ENCODE data around the gene MIDN. TPM values are rescaled to one million over a fixed set of nuclear protein-coding genes. Genes with fewer than 3 reads are reported as not detected.

MIDN gene
- total and polyA plus RNA-seq, 2 donors (not counting 1 experiment from before 2014, with no cell fraction given), result 12.0 to 18.8 TPM

DNA sequence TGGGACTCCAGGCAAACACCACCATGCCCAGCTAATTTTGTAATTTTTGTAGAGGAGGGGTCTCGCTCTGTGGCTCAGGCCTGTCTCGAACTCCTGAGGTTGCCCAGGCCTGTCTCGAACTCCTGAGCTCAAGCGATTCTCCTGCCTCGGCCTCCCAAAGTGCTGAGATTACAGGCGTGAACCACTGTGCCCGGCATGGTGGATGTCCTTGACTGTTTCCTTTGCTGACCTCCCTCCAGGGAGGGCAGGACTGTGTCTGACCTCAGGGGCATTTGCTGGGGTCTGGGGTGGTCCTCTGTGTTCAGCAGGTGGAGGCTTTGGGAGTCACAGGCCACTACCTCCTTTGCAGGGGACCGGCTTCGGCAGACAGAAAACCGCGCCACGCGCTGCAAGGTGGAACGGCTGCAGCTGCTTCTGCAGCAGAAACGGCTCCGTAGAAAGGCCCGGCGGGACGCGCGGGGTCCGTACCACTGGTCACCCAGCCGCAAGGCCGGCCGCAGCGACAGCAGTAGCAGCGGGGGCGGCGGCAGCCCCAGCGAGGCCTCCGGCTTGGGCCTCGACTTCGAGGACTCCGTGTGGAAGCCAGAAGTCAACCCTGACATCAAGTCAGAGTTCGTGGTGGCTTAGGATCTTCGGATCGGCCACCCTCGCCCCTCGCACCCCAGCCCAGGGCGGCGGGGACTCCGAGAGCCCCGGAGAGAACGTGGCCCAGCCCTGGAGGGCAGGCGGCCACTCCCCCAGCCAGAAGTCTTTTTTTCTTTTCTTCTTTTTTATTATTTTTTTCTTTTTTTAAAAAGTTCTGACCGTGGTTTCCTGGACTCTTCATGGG lies 8.5 kb downstream of the MIDN start:
- Histone ChIP-seq H3K79me2 (ENCODE audit: control insufficient read depth, insufficient read depth, low read length) (peaks cover 52% of the 10 kb centered on the region), H2AFZ (ENCODE audit: low read length) (no peak overlapping the region), H4K20me1 (ENCODE audit: control insufficient read depth, extremely low read depth, insufficient read depth, low read length) (no peaks in the 10 kb centered on the region), H3K36me3 (ENCODE audit: control insufficient read depth, insufficient read depth, low read length) (peaks cover 42% of the 10 kb centered on the region), H3K27me3 (ENCODE audit: control insufficient read depth, insufficient read depth, low read length) (no peaks in the 10 kb centered on the region), H3K27ac (ENCODE audit: insufficient read depth, low read length) (peak overlapping the region; percentile 35), H3K4me2 (ENCODE audit: extremely low read depth, insufficient read depth, low read length) (no peak overlapping the region), H3K4me3 (replicated peaks in 1 of 4; ENCODE audit: control extremely low read depth in 1 of 4, insufficient read depth in 1 of 4, low read depth in 3 of 4, low read length in 4 of 4) (no peak overlapping the region), H3K4me1 (ENCODE audit: control insufficient read depth, extremely low read depth, insufficient read depth, low read length) (peaks cover 52% of the 10 kb centered on the region), H3K9ac (ENCODE audit: insufficient read depth, low read length) (no peak overlapping the region), H3K9me3 (ENCODE audit: control insufficient read depth, insufficient read depth, low read depth, low read length) (no peaks in the 10 kb centered on the region)
- no peak for DNase-seq (ENCODE audit: low read depth in 2 of 2)
- TF ChIP-seq, protein P1, sequence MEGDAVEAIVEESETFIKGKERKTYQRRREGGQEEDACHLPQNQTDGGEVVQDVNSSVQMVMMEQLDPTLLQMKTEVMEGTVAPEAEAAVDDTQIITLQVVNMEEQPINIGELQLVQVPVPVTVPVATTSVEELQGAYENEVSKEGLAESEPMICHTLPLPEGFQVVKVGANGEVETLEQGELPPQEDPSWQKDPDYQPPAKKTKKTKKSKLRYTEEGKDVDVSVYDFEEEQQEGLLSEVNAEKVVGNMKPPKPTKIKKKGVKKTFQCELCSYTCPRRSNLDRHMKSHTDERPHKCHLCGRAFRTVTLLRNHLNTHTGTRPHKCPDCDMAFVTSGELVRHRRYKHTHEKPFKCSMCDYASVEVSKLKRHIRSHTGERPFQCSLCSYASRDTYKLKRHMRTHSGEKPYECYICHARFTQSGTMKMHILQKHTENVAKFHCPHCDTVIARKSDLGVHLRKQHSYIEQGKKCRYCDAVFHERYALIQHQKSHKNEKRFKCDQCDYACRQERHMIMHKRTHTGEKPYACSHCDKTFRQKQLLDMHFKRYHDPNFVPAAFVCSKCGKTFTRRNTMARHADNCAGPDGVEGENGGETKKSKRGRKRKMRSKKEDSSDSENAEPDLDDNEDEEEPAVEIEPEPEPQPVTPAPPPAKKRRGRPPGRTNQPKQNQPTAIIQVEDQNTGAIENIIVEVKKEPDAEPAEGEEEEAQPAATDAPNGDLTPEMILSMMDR (conservative IDR thresholded peaks at IDR 0.05 in 1 of 2, IDR thresholded peaks at IDR 0.05 in 1 of 2; ENCODE audit: low read depth in 1 of 2, low read length in 2 of 2), result no peak
- TF ChIP-seq EZH2 (IDR thresholded peaks at IDR 0.05; ENCODE audit: low read length, missing control alignments), result no peak

- Histone ChIP-seq H3K9me3 (ENCODE audit: control insufficient read depth, insufficient read depth, low read depth, low read length) (no peaks in the 10 kb centered on the region), H3K4me1 (ENCODE audit: control insufficient read depth, extremely low read depth, insufficient read depth, low read length) (peaks cover 55% of the 10 kb centered on the region), H3K4me2 (ENCODE audit: extremely low read depth, insufficient read depth, low read length) (no peak overlapping the region), H4K20me1 (ENCODE audit: control insufficient read depth, extremely low read depth, insufficient read depth, low read length) (no peaks in the 10 kb centered on the region), H3K79me2 (ENCODE audit: control insufficient read depth, insufficient read depth, low read length) (peaks cover 45% of the 10 kb centered on the region), H3K9ac (ENCODE audit: insufficient read depth, low read length) (no peak overlapping the region), H2AFZ (ENCODE audit: low read length) (no peak overlapping the region), H3K27ac (ENCODE audit: insufficient read depth, low read length) (peak overlapping the region; percentile 54), H3K36me3 (ENCODE audit: control insufficient read depth, insufficient read depth, low read length) (peaks cover 41% of the 10 kb centered on the region), H3K4me3 (replicated peaks in 1 of 4; ENCODE audit: control extremely low read depth in 1 of 4, insufficient read depth in 1 of 4, low read depth in 3 of 4, low read length in 4 of 4) (no peak overlapping the region), H3K27me3 (ENCODE audit: control insufficient read depth, insufficient read depth, low read length) (no peaks in the 10 kb centered on the region)
- DNase-seq (ENCODE audit: low read depth in 2 of 2), result no peak
- TF ChIP-seq, protein P1 (conservative IDR thresholded peaks at IDR 0.05 in 1 of 2, IDR thresholded peaks at IDR 0.05 in 1 of 2; ENCODE audit: low read depth in 1 of 2, low read length in 2 of 2), result no peak
These were observed 9.2 kb downstream of the MIDN start for GRCh38 chr19:1257475-1258162.

DNA sequence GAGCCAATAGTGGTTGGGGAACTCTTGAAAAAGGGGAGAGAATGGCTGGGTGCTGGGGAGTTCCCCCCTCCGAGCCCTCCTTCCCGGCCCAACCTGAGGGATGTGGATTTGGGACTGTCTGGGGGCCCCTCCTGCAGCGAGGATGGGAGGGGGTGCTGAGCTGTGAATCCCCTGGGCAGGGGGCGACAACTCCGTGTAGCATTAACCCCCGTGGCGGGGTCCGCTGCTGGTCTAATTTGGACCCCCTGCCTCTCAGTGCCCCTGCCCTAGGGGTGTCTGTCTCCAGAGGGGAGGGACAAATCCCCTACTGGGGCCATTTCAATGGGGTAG lies 9.7 kb downstream of the MIDN start:
- Histone ChIP-seq H4K20me1 (ENCODE audit: control insufficient read depth, extremely low read depth, insufficient read depth, low read length) (no peaks in the 10 kb centered on the region), H3K9me3 (ENCODE audit: control insufficient read depth, insufficient read depth, low read depth, low read length) (no peaks in the 10 kb centered on the region), H3K9ac (ENCODE audit: insufficient read depth, low read length) (no peak overlapping the region), H3K4me1 (ENCODE audit: control insufficient read depth, extremely low read depth, insufficient read depth, low read length) (peaks cover 60% of the 10 kb centered on the region), H3K27me3 (ENCODE audit: control insufficient read depth, insufficient read depth, low read length) (no peaks in the 10 kb centered on the region), H3K27ac (ENCODE audit: insufficient read depth, low read length) (peak overlapping the region; percentile 47), H3K36me3 (ENCODE audit: control insufficient read depth, insufficient read depth, low read length) (peaks cover 41% of the 10 kb centered on the region), H2AFZ (ENCODE audit: low read length) (no peak overlapping the region), H3K4me3 (replicated peaks in 1 of 4; ENCODE audit: control extremely low read depth in 1 of 4, insufficient read depth in 1 of 4, low read depth in 3 of 4, low read length in 4 of 4) (no peak overlapping the region), H3K4me2 (ENCODE audit: extremely low read depth, insufficient read depth, low read length) (peak overlapping the region; percentile 26), H3K79me2 (ENCODE audit: control insufficient read depth, insufficient read depth, low read length) (peaks cover 45% of the 10 kb centered on the region)
- no peak for TF ChIP-seq EZH2 (IDR thresholded peaks at IDR 0.05; ENCODE audit: low read length, missing control alignments)
- TF ChIP-seq, protein P1 (conservative IDR thresholded peaks at IDR 0.05 in 1 of 2, IDR thresholded peaks at IDR 0.05 in 1 of 2; ENCODE audit: low read depth in 1 of 2, low read length in 2 of 2), result no peak
- no peak for DNase-seq (ENCODE audit: low read depth in 2 of 2)
